Neural cell (in vitro differentiated cells): Measurements from ENCODE around the gene AKIRIN1.

Experiments
- TF ChIP-seq, protein P1 (sequence below): fragments of 450-650 bp; IDR thresholded peaks from 2 replicates; pipeline ENCODE4 v1.5.1; 2014; ENCODE audit warnings: antibody characterized with exemption, mild to moderate bottlenecking, moderate library complexity; ENCODE audit not compliant: poor library complexity, severe bottlenecking
- TF ChIP-seq, protein P2 (sequence below): IDR thresholded peaks from 2 replicates; pipeline ENCODE4 v1.6.1; 2012; ENCODE audit warnings: borderline replicate concordance

DNA sequence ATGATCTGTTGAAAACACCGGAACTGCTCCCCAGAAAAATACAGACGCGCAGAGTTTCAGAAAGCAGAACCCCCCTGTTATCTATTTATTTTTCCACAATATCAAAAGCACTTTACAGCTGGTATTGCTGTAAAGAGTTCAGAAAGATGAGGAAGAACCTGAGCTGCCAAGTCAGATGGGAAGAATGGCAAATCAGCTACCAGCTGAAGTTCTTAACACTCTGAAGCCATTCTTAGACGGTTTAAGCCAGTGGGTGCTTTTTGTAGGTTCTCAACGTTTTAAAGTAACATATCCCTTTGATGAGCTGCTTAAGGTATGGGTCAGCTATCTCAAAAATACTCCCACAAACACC lies 714 bp upstream of the AKIRIN1 start:
- TF ChIP-seq, protein P1, sequence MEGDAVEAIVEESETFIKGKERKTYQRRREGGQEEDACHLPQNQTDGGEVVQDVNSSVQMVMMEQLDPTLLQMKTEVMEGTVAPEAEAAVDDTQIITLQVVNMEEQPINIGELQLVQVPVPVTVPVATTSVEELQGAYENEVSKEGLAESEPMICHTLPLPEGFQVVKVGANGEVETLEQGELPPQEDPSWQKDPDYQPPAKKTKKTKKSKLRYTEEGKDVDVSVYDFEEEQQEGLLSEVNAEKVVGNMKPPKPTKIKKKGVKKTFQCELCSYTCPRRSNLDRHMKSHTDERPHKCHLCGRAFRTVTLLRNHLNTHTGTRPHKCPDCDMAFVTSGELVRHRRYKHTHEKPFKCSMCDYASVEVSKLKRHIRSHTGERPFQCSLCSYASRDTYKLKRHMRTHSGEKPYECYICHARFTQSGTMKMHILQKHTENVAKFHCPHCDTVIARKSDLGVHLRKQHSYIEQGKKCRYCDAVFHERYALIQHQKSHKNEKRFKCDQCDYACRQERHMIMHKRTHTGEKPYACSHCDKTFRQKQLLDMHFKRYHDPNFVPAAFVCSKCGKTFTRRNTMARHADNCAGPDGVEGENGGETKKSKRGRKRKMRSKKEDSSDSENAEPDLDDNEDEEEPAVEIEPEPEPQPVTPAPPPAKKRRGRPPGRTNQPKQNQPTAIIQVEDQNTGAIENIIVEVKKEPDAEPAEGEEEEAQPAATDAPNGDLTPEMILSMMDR, result no peak
- TF ChIP-seq, protein P2, sequence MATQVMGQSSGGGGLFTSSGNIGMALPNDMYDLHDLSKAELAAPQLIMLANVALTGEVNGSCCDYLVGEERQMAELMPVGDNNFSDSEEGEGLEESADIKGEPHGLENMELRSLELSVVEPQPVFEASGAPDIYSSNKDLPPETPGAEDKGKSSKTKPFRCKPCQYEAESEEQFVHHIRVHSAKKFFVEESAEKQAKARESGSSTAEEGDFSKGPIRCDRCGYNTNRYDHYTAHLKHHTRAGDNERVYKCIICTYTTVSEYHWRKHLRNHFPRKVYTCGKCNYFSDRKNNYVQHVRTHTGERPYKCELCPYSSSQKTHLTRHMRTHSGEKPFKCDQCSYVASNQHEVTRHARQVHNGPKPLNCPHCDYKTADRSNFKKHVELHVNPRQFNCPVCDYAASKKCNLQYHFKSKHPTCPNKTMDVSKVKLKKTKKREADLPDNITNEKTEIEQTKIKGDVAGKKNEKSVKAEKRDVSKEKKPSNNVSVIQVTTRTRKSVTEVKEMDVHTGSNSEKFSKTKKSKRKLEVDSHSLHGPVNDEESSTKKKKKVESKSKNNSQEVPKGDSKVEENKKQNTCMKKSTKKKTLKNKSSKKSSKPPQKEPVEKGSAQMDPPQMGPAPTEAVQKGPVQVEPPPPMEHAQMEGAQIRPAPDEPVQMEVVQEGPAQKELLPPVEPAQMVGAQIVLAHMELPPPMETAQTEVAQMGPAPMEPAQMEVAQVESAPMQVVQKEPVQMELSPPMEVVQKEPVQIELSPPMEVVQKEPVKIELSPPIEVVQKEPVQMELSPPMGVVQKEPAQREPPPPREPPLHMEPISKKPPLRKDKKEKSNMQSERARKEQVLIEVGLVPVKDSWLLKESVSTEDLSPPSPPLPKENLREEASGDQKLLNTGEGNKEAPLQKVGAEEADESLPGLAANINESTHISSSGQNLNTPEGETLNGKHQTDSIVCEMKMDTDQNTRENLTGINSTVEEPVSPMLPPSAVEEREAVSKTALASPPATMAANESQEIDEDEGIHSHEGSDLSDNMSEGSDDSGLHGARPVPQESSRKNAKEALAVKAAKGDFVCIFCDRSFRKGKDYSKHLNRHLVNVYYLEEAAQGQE, result no peak
